NCI-H1092 treated with DMSO at 0.1 percent for 48 hours (cell line): Measurements from ENCODE around the gene CDCP2.
A peak's percentile ranks its signal among the peaks of the same experiment; 100 is the strongest.

Source experiments
- DNase-seq: peaks from one replicate; lab custom pipeline; 2025; lab: John Stamatoyannopoulos, UW

Gene CDCP2

GRCh38 chr1:54136963-54137533, 15.8 kb downstream of the CDCP2 start:
- no peak for DNase-seq

- no peak for DNase-seq
Measured at GRCh38 chr1:54136269-54136896, 16.4 kb downstream of the CDCP2 start.

GRCh38 chr1:54135436-54136120, 17.2 kb downstream of the CDCP2 start:
- no peak for DNase-seq

GRCh38 chr1:54134295-54134694, 18.5 kb downstream of the CDCP2 start:
- DNase-seq, result no peak

- DNase-seq, result no peak
Measured at GRCh38 chr1:54132495-54132894, 20.3 kb downstream of the CDCP2 start.

GRCh38 chr1:54131419-54131818, 21.4 kb downstream of the CDCP2 start:
- DNase-seq, result no peak

GRCh38 chr1:54129858-54130257, 22.9 kb downstream of the CDCP2 start:
- DNase-seq, result no peak

GRCh38 chr1:54127594-54128300, 25.1 kb downstream of the CDCP2 start:
- no peak for DNase-seq

GRCh38 chr1:54126271-54126815, 26.5 kb downstream of the CDCP2 start:
- no peak for DNase-seq

GRCh38 chr1:54125386-54126070, 27.3 kb downstream of the CDCP2 start:
- no peak for DNase-seq

- DNase-seq, result no peak
Measured at GRCh38 chr1:54124906-54125305, 27.9 kb downstream of the CDCP2 start.

GRCh38 chr1:54124472-54124871, 28.3 kb downstream of the CDCP2 start:
- no peak for DNase-seq

- no peak for DNase-seq
Measured at GRCh38 chr1:54122992-54123391, 29.8 kb downstream of the CDCP2 start.

GRCh38 chr1:54122135-54122751, 30.6 kb downstream of the CDCP2 start:
- no peak for DNase-seq

- peak; percentile 47 for DNase-seq
Measured at GRCh38 chr1:54121482-54122134, 31.2 kb downstream of the CDCP2 start.

GRCh38 chr1:54120698-54121481, 31.9 kb downstream of the CDCP2 start:
- DNase-seq, result no peak

- DNase-seq, result no peak
Measured at GRCh38 chr1:54120018-54120697, 32.6 kb downstream of the CDCP2 start.

- no peak for DNase-seq
Measured at GRCh38 chr1:54118704-54119103, 34.1 kb downstream of the CDCP2 start.

- no peak for DNase-seq
Measured at GRCh38 chr1:54117815-54118563, 34.8 kb downstream of the CDCP2 start.
